ENCODE measurements around the gene CENPF. TPM values are rescaled to one million over a fixed set of nuclear protein-coding genes. Genes with fewer than 3 reads are reported as not detected.
A peak's percentile ranks its signal among the peaks of the same experiment; 100 is the strongest.
"Not testable (repeated sequence)": the region's sequence is repeated elsewhere in the genome, so short reads cannot be mapped to it uniquely, and the experiment has no call there.

The CENPF gene, protein sequence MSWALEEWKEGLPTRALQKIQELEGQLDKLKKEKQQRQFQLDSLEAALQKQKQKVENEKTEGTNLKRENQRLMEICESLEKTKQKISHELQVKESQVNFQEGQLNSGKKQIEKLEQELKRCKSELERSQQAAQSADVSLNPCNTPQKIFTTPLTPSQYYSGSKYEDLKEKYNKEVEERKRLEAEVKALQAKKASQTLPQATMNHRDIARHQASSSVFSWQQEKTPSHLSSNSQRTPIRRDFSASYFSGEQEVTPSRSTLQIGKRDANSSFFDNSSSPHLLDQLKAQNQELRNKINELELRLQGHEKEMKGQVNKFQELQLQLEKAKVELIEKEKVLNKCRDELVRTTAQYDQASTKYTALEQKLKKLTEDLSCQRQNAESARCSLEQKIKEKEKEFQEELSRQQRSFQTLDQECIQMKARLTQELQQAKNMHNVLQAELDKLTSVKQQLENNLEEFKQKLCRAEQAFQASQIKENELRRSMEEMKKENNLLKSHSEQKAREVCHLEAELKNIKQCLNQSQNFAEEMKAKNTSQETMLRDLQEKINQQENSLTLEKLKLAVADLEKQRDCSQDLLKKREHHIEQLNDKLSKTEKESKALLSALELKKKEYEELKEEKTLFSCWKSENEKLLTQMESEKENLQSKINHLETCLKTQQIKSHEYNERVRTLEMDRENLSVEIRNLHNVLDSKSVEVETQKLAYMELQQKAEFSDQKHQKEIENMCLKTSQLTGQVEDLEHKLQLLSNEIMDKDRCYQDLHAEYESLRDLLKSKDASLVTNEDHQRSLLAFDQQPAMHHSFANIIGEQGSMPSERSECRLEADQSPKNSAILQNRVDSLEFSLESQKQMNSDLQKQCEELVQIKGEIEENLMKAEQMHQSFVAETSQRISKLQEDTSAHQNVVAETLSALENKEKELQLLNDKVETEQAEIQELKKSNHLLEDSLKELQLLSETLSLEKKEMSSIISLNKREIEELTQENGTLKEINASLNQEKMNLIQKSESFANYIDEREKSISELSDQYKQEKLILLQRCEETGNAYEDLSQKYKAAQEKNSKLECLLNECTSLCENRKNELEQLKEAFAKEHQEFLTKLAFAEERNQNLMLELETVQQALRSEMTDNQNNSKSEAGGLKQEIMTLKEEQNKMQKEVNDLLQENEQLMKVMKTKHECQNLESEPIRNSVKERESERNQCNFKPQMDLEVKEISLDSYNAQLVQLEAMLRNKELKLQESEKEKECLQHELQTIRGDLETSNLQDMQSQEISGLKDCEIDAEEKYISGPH (N-terminal part only)
- total RNA-seq = 1.7 TPM

- DNase-seq (ENCODE audit: low spot score) = peak; percentile 95
- intact Hi-C loops (cut with DNase I) = no loop called here
- peak; percentile 100 for ATAC-seq
Observed at GRCh38 chr1:214602764-214603657, at the start of gene CENPF. Gene CENPF, plus strand, starts transcription at chr1:214603195. Its CDS starts 10,560 bp downstream, at chr1:214613755.

DNA sequence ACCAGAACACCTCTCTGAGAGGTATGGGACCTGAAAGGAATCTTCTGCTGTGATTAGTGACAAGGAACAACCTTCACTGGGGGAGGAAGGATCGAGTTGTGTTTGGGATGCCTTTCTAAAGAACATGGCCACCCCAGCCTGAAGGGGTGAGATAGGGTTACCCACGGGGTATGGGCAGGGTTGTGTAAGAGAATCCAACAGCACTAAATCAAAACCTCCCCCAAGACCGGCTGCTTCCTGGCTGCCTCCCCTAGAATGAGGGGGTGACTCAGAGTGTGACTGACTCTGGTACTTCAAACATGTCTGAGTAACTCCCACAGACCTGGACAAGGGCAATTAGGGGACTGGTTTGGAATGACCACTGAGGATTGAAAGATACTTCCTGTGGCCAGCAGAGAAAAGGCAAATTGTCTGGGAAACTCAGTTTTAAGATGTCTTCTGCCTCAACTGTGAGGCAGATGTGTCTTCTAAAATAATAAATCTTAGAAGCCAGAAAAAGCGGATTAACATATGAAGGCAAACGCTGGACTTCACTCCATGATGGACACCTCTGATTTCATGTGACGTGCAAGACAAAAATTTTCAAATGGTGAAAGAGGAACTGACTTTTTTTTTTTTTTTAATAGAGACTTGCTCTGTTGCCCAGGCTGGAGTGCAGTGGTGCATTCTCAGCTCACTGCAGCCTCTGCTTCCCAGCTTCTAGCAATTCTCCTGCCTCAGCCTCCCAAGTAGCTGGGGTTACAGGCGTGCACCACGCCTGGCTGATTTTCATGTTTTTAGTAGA lies 44.9 kb upstream of the CENPF start:
- DNase-seq (ENCODE audit: low spot score) (no peak), ATAC-seq (no peak)
- intact Hi-C loops (cut with DNase I) = no loop called here

DNA sequence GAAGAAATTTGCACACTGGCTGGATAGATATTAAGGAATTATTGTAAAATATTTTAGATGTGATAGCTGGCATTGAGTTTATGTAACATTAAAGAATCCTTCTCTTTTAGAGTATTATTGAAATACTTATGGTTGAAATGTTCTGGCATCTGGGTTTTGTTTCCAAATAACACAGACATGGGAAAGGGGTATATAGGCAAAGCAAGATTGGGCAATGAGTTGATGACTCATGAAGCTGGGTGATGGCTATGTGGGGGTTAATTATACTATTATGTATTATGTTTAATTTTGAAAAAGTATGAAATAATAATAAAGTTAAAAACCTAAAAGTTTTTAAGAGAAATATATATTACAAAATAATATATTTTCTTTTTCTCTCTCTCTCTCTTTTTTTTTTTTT lies 39.1 kb upstream of the CENPF start:
- DNase-seq (ENCODE audit: low spot score) (no peak), ATAC-seq (no peak)
- intact Hi-C loops (cut with DNase I) = no loop called here

- intact Hi-C loops (cut with DNase I) = no loop called here
- ATAC-seq (no peak), DNase-seq (ENCODE audit: low spot score) (no peak)
Observed at GRCh38 chr1:214565310-214565709, 37.7 kb upstream of the CENPF start.

GRCh38 chr1:214566158-214567104 lies 36.6 kb upstream of the CENPF start:
- ATAC-seq = no peak
- intact Hi-C loops (cut with DNase I) = no loop called here

DNA sequence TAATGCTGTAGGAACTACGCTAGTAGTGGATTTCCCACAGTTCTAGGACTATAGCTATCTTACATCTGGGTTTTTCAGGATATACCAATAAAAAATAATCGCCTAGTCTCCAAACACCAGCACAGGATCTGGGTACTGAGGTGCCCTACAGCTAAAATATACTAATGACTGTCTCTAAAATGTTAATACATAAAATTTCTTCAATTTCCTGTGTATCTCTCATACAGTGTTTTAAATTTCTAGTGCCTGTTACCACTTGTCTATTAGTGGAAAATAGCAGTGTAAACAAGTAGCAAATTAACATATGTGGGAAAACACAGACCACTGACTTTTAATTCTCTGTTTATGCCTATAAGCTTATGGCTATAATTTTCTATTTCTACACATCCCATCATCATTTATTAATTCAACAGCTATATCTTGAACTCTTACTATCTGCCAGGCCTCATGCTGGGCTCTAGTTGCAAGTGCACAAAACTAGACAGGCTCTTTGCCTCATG lies 35.5 kb upstream of the CENPF start:
- intact Hi-C loops (cut with DNase I) = no loop called here
- ATAC-seq (no peak), DNase-seq (ENCODE audit: low spot score) (no peak)

More at GRCh38 chr1:214566158-214567104, 36.6 kb upstream of the CENPF start:
- DNase-seq (ENCODE audit: low spot score) = no peak

GRCh38 chr1:214568328-214568727 lies 34.7 kb upstream of the CENPF start:
- DNase-seq (ENCODE audit: low spot score) = no peak
- intact Hi-C loops (cut with DNase I) = no loop called here
- ATAC-seq = no peak

- ATAC-seq (no peak), DNase-seq (ENCODE audit: low spot score) (no peak)
- intact Hi-C loops (cut with DNase I) = no loop called here
Observed at GRCh38 chr1:214569357-214570004, 33.5 kb upstream of the CENPF start.

GRCh38 chr1:214570442-214570841 lies 32.6 kb upstream of the CENPF start:
- intact Hi-C loops (cut with DNase I) = no loop called here
- no peak for ATAC-seq
- DNase-seq (ENCODE audit: low spot score) = no peak

DNA sequence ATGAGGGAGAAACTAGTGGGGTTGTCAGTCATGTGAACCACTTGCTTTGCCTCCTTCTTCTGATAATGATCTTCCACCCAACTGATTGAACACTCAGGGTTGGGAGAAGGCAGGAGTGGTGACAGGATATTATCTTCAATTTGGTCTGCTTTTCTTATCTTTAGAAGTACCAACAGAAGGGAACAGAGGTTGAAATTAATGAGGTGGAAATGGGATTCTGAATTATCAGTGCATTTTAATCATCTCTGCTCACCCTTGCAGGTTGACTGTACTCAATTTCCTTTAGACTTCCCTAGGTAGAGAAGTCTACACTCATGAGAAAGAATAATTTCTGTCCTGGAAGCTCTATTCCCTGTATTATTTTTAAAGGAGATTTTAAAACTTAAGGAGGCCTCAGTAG lies 31.7 kb upstream of the CENPF start:
- intact Hi-C loops (cut with DNase I) = no loop called here
- DNase-seq (ENCODE audit: low spot score) (no peak), ATAC-seq (no peak)

DNA sequence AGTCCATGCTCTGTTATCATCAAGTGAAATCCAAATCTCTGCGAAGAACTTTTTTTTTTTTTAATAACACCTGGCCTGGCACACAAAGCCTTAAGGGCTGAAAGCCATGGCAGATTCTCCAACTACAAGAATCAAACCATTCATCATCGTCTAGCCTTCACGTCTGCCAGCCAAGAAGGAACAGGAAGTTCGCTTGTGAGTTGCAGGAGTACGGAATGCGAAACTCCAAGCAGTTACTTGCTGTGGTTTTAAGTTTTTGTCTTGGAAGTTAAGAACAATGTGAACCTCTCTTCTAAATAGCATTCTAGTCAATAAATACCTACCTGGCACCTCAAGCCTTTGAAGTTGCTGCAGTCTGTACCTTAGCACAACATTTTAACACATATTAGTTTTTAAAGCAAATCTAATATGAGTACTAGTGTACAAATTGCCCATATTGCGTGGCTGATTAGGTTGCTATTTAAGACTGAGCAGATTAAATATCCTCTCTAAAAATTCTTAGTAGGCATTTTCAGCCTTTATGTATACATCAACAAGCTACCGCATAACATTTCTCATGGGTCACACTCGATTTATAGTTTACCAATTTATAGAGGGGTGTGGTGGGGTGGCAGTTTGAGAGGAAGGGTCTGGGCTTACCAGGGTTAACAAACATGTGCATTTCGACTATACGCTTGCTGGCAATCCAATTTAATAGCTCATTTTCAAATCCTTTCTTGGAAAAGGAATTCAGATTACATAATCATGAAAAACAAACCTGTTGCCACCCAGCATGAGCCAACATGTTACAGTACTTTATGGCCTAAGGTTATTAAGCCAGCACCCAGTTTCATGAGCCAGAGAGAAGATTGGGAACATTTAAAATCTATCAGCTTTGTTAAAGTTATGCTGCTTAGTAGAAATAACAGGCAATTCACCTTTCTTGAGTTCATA lies 29.3 kb upstream of the CENPF start:
- ATAC-seq = no peak
- intact Hi-C loops (cut with DNase I) = no loop called here

DNA sequence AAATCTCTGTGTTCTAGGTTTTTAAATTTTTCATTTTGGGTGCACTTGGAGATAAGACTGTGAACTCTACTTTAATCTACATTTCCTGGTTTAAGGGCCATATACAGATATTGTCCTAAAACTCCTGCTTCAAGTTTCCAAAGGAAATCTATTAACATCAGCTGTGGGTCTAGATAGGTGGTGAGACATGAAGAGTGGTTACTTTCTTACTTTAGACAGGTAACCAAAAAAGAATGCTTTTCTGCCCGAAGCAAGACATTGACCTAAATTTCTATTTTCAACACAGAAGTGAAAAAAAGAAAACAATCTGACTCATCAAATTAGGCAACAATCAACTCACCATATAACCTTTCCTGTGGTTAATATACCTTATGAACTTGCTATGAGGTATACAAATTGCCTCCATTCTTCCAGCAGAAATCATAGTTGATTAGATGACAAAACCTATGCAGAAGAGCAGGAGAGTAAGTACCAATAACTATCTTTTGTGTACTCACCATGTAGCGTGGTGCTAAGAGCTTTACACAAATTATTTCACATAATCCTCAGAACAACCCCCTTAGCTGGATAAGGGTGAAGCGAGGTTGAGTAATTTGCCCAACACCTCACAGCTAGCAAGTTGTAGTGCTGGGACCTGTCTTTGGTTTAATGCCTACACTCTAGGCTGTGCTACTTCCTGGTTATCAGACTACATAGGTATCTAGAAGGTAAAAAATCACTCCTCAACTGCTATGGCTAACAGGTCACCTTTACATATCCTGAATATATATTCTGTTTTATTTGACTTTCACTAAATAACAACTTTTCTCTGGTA lies 28.2 kb upstream of the CENPF start:
- no peak for ATAC-seq
- DNase-seq (ENCODE audit: low spot score) = no peak
- intact Hi-C loops (cut with DNase I) = no loop called here

More for the DNA sequence above, 29.3 kb upstream of the CENPF start:
- no peak for DNase-seq (ENCODE audit: low spot score)

DNA sequence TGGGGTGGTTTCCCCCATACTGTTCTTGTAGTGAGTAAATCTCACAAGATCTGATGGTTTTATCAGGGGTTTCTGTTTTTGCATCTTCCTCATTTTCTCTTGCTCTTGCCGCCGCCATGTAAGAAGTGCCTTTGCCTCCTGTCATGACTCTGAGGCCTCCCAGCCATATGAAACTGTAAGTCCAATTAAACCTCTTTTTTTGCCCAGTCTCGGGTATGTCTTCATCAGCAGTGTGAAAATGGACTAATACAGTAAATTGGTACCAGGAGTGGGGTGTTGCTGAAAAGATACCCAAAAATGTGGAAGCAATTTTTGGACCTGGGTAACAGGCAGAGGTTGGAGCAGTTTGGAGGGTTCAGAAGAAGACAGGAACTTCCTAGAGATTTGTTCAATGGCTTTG lies 26.9 kb upstream of the CENPF start:
- intact Hi-C loops (cut with DNase I); ATAC-seq; DNase-seq (ENCODE audit: low spot score): not testable (repeated sequence)

- DNase-seq (ENCODE audit: low spot score) (no peak), ATAC-seq (no peak)
- intact Hi-C loops (cut with DNase I) = no loop called here
Observed at GRCh38 chr1:214579183-214579582, 23.8 kb upstream of the CENPF start.

Data from sciatic nerve (tissue), 2 donors.